Activated CD4-positive, CD25-positive, alpha-beta regulatory T cell (primary cell): ENCODE results near the gene PRKAB2.
"Not testable (repeated sequence)": the region's sequence is repeated elsewhere in the genome, so short reads cannot be mapped to it uniquely, and the experiment has no call there.

Experiments
- DNase-seq, 4 experiments: peaks; one replicate each; lab custom pipeline; 2025; lab: John Stamatoyannopoulos, UW

PRKAB2 gene

GRCh38 chr1:147171399-147172167, 687 bp downstream of the PRKAB2 start:
- no peak for DNase-seq

- no peak for DNase-seq
Observed at GRCh38 chr1:147169840-147170674, 2.2 kb downstream of the PRKAB2 start.

GRCh38 chr1:147169171-147169570, 3.1 kb downstream of the PRKAB2 start:
- no peak for DNase-seq

- DNase-seq: no peak
Observed at GRCh38 chr1:147168626-147169058, 3.6 kb downstream of the PRKAB2 start.

- DNase-seq: no peak
Observed at GRCh38 chr1:147167365-147167764, 4.9 kb downstream of the PRKAB2 start.

- DNase-seq: no peak
Observed at GRCh38 chr1:147163019-147163418, 9.3 kb downstream of the PRKAB2 start.

GRCh38 chr1:147162093-147162492, 10.2 kb downstream of the PRKAB2 start:
- DNase-seq: no peak

GRCh38 chr1:147157116-147157515, 15.2 kb downstream of the PRKAB2 start:
- DNase-seq: not testable (repeated sequence)

- no peak for DNase-seq
Observed at GRCh38 chr1:147156642-147157041, 15.6 kb downstream of the PRKAB2 start.

GRCh38 chr1:147152772-147153171, 19.5 kb downstream of the PRKAB2 start:
- DNase-seq: no peak

- DNase-seq: no peak
Observed at GRCh38 chr1:147151244-147151643, 21.0 kb downstream of the PRKAB2 start.

- no peak for DNase-seq
Observed at GRCh38 chr1:147142886-147143285, 29.4 kb downstream of the PRKAB2 start.

- not testable (repeated sequence) for DNase-seq
Observed at GRCh38 chr1:147130721-147131120, 41.5 kb downstream of the PRKAB2 start.

GRCh38 chr1:147129116-147129873, 43.0 kb downstream of the PRKAB2 start:
- DNase-seq: no peak

- no peak for DNase-seq
Observed at GRCh38 chr1:147124266-147124665, 48.0 kb downstream of the PRKAB2 start.

GRCh38 chr1:147117109-147117508, 55.2 kb downstream of the PRKAB2 start:
- no peak for DNase-seq

GRCh38 chr1:147115496-147115895, 56.8 kb downstream of the PRKAB2 start:
- no peak for DNase-seq

- not testable (repeated sequence) for DNase-seq
Observed at GRCh38 chr1:147115079-147115478, 57.2 kb downstream of the PRKAB2 start.

GRCh38 chr1:147114353-147114752, 57.9 kb downstream of the PRKAB2 start:
- DNase-seq: not testable (repeated sequence)

GRCh38 chr1:147111381-147112130, 60.7 kb downstream of the PRKAB2 start:
- no peak for DNase-seq

GRCh38 chr1:147110872-147111271, 61.4 kb downstream of the PRKAB2 start:
- DNase-seq: no peak

GRCh38 chr1:147110434-147110833, 61.8 kb downstream of the PRKAB2 start:
- DNase-seq: no peak
